OCI-LY3 (cell line): ENCODE results near the gene P2RX3.

Source experiments
- CTCF ChIP-seq: fragments of 200-600, 300-600 bp; sonication (generic); IDR thresholded peaks from 2 replicates; pipeline ENCODE4 v1.5.1; 2014; ENCODE audit warnings: antibody characterized with exemption, low read length, low read depth
- EZH2phosphoT487 ChIP-seq: fragments of 200-600 bp; shearing (Covaris generic); IDR thresholded peaks from 2 replicates; pipeline ENCODE4 v1.6.1; 2018; ENCODE audit warnings: antibody characterized with exemption, mixed run types, low read depth

GRCh38 chr11:57399221-57399620, 61.1 kb downstream of the P2RX3 start:
- TF ChIP-seq CTCF: no peak
- no peak for TF ChIP-seq EZH2phosphoT487
